ENCODE measurements around the gene GNG2.

- no peak for TF ChIP-seq CTCF (conservative IDR thresholded peaks at IDR 0.05; ENCODE audit: low read length)
- no peak for TF ChIP-seq EZH2phosphoT487 (IDR thresholded peaks at IDR 0.05; ENCODE audit: borderline replicate concordance, low read depth, low read length)
Measured at GRCh38 chr14:51836417-51836816, 24.0 kb upstream of the GNG2 start.

All from OCI-LY7 (cell line).